ENCODE measurements around the gene OTOS.

OTOS gene

GRCh38 chr2:240140511-240140910 lies at the start of gene OTOS:
Gene OTOS, minus strand, starts transcription at chr2:240140658. Its CDS starts 332 bp downstream, at chr2:240140326.
- DNase-seq, result no peak

GRCh38 chr2:240189686-240190085 lies 49.2 kb upstream of the OTOS start:
- no peak for DNase-seq

- no peak for DNase-seq
These were observed 47.6 kb upstream of the OTOS start for GRCh38 chr2:240187989-240188590.

- no peak for DNase-seq
These were observed 45.8 kb upstream of the OTOS start for GRCh38 chr2:240186191-240186725.

- DNase-seq, result no peak
These were observed 44.2 kb upstream of the OTOS start for GRCh38 chr2:240184656-240185055.

GRCh38 chr2:240183875-240184590 lies 43.6 kb upstream of the OTOS start:
- DNase-seq, result no peak

GRCh38 chr2:240183006-240183874 lies 42.8 kb upstream of the OTOS start:
- no peak for DNase-seq

GRCh38 chr2:240182476-240182875 lies 42.0 kb upstream of the OTOS start:
- no peak for DNase-seq

GRCh38 chr2:240182001-240182400 lies 41.5 kb upstream of the OTOS start:
- DNase-seq, result no peak

- DNase-seq, result no peak
These were observed 39.6 kb upstream of the OTOS start for GRCh38 chr2:240179941-240180666.

GRCh38 chr2:240179186-240179815 lies 38.8 kb upstream of the OTOS start:
- no peak for DNase-seq

- no peak for DNase-seq
These were observed 38.1 kb upstream of the OTOS start for GRCh38 chr2:240178564-240178963.

GRCh38 chr2:240174496-240174895 lies 34.0 kb upstream of the OTOS start:
- DNase-seq, result no peak

- DNase-seq, result no peak
These were observed 31.8 kb upstream of the OTOS start for GRCh38 chr2:240172071-240172895.

- DNase-seq, result no peak
These were observed 30.4 kb upstream of the OTOS start for GRCh38 chr2:240170883-240171282.

GRCh38 chr2:240170354-240170735 lies 29.9 kb upstream of the OTOS start:
- no peak for DNase-seq

- no peak for DNase-seq
These were observed 29.3 kb upstream of the OTOS start for GRCh38 chr2:240169486-240170353.

GRCh38 chr2:240168546-240169361 lies 28.3 kb upstream of the OTOS start:
- DNase-seq, result no peak

GRCh38 chr2:240168041-240168440 lies 27.6 kb upstream of the OTOS start:
- no peak for DNase-seq

GRCh38 chr2:240167588-240167880 lies 27.1 kb upstream of the OTOS start:
- DNase-seq, result no peak

All from NCI-H2081 (cell line).